Activated T-cell treated with anti-CD3 and anti-CD28 coated beads, Interleukin-2, amount 50 U/mL, for 72 hours (primary cell): Measurements from ENCODE around the gene SLIT1. TPM values are rescaled to one million over a fixed set of nuclear protein-coding genes. Genes with fewer than 3 reads are reported as not detected.

Experiments used
- ATAC-seq, 2 donors: fragments of 150-1000 bp; cut with Tn5 transposase; replicated peaks in 1 of 2; 2 replicates each; pipeline ENCODE4 v1.10.0; 2021; ENCODE audit warnings: moderate library complexity in 2 of 2, mild to moderate bottlenecking in 1 of 2
- DNase-seq, 2 donors: peaks; one replicate each; pipeline ENCODE4 v3.0.0; 2021 to 2022; ENCODE audit warnings: mixed read lengths in 1 of 2
- H3K27ac Mint-ChIP-seq: one replicate; pipeline ENCODE4 v1.8.0; 2022; ENCODE audit warnings: mild to moderate bottlenecking, moderate library complexity, mixed read lengths
- H3K27me3 Mint-ChIP-seq: one replicate; pipeline ENCODE4 v1.8.0; 2022; ENCODE audit warnings: low read depth, mixed read lengths
- H3K36me3 Mint-ChIP-seq, 2 donors: one replicate each; pipeline ENCODE4 v1.8.0; 2022; ENCODE audit warnings: mixed read lengths in 2 of 2, mild to moderate bottlenecking in 1 of 2; ENCODE audit not compliant: insufficient read depth in 2 of 2
- H3K4me1 Mint-ChIP-seq: one replicate; pipeline ENCODE4 v1.8.0; 2022; ENCODE audit warnings: low read depth, mixed read lengths
- H3K4me3 Mint-ChIP-seq, 2 donors: one replicate each; pipeline ENCODE4 v1.8.0; 2022; ENCODE audit warnings: mild to moderate bottlenecking in 2 of 2, mixed read lengths in 2 of 2, moderate library complexity in 2 of 2
- H3K9me3 Mint-ChIP-seq, 2 donors: one replicate each; pipeline ENCODE4 v1.8.0; 2022; ENCODE audit warnings: mixed read lengths in 2 of 2
- total RNA-seq, 2 donors: library from RNA; stranded (reverse); gene quantifications; one replicate each; pipeline ENCODE4 v1.2.3, GENCODE V29; 2022

The SLIT1 gene
- total RNA-seq, 2 donors from 2014 or later = 0.65 to 1.3 TPM

DNA sequence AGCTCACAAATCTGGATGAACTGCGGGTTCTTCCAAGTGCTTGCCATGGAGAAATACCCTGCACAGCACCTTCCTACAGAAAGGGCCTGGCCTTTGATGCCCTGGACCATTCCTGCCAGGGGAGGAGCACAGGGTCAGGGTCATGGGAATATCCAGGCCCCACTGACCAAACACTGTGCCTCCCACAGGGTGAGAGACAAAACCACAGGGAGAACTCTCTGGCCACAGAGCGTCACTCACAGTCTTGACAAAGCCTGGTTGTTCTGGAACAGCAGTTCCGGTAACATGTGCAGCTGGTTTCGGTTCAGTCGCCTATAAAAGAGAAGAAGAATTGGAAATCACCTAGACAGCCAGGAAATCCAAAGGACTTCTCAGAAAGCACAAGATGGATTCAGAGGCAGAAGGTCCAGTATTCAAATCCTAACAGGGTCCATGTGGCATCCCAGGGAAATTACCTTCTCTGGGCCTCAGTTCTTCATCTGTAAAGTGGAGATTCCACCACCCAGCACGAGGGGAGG lies 28.1 kb downstream of the SLIT1 start:
- DNase-seq = no peak
- no peak for ATAC-seq
- H3K36me3 Mint-ChIP-seq = no peaks in the 10 kb centered on the region
- H3K27ac Mint-ChIP-seq = no peak overlapping the region
- H3K4me1 Mint-ChIP-seq = no peaks in the 10 kb centered on the region
- H3K9me3 Mint-ChIP-seq = no peaks in the 10 kb centered on the region
- no peaks in the 10 kb centered on the region for H3K27me3 Mint-ChIP-seq
- no peak overlapping the region for H3K4me3 Mint-ChIP-seq

DNA sequence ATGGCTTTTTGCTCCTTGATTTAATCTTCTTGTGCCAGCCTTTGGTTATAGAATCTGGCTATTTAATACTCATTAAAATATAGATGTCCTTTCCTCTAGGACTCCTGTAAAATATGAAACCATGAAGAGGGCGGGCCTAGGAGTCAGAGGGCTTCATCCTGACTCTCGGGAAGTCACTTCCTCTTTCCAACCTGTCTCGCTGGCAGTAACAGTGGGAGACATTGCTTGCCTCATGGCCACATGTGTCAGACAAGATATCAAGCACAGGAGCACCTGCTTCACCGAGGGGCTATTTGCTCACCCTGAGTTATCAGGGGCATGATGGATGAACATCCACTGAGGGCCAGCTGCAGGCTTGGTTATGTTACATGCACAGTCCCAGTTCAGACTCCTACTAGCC lies 31.0 kb downstream of the SLIT1 start:
- no peaks in the 10 kb centered on the region for H3K4me1 Mint-ChIP-seq
- no peaks in the 10 kb centered on the region for H3K9me3 Mint-ChIP-seq
- H3K27me3 Mint-ChIP-seq = no peaks in the 10 kb centered on the region
- no peaks in the 10 kb centered on the region for H3K36me3 Mint-ChIP-seq
- DNase-seq = no peak
- no peak overlapping the region for H3K4me3 Mint-ChIP-seq
- ATAC-seq = no peak
- H3K27ac Mint-ChIP-seq = no peak overlapping the region

DNA sequence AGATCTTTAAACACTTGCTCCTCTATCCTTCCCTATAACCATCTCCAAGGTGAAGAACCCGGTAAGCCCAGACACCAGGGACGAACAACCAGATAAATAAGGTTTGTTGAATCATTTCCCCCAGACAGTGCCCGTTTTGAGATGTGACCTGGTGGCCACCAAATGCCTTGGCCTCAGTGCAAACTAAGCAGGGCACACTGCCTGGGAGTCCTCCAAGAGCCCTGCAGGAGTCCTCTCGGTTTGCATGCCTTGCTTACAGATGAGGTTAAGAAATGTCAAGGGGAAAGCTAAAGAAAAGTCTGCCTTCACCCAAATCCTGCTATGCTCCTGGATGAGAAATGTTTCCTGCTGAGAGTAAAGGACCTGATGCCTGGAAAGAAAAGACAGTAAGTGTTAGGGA lies 31.6 kb downstream of the SLIT1 start:
- Mint-ChIP-seq H3K27me3 (no peaks in the 10 kb centered on the region), H3K27ac (no peak overlapping the region), H3K36me3 (no peaks in the 10 kb centered on the region), H3K4me1 (no peaks in the 10 kb centered on the region), H3K4me3 (no peak overlapping the region), H3K9me3 (no peaks in the 10 kb centered on the region)
- DNase-seq (no peak), ATAC-seq (no peak)

DNA sequence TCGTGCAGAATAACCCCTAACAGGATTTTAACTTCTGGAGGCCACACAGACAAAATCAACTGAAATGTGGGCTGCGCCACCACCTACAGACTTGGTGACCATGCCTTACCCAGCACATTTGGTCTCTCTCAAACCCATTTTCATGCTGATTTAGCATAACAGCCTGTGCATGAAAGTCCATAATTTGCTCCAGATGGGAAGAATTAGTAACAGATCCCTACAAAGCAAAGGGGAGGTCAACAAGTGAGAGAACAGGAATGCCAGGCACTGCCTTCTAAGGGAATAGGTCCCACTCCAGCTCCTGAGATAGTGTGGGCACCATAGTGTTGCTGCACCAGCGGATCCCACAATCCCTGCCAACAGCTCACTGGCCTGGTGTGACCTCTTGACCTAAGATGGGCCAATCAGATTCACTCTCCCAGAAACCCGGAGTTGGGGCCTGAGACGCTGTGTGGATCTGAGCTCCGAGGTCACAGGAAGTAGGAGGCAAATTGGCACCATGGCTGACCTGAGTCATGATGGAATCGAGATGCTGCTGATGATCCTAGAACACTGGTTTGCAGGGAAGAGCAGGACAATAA lies 32.4 kb downstream of the SLIT1 start:
- H3K36me3 Mint-ChIP-seq = no peaks in the 10 kb centered on the region
- no peaks in the 10 kb centered on the region for H3K9me3 Mint-ChIP-seq
- no peaks in the 10 kb centered on the region for H3K27me3 Mint-ChIP-seq
- DNase-seq (no peak), ATAC-seq (no peak)
- no peaks in the 10 kb centered on the region for H3K4me1 Mint-ChIP-seq
- no peak overlapping the region for H3K4me3 Mint-ChIP-seq
- H3K27ac Mint-ChIP-seq = no peak overlapping the region

DNA sequence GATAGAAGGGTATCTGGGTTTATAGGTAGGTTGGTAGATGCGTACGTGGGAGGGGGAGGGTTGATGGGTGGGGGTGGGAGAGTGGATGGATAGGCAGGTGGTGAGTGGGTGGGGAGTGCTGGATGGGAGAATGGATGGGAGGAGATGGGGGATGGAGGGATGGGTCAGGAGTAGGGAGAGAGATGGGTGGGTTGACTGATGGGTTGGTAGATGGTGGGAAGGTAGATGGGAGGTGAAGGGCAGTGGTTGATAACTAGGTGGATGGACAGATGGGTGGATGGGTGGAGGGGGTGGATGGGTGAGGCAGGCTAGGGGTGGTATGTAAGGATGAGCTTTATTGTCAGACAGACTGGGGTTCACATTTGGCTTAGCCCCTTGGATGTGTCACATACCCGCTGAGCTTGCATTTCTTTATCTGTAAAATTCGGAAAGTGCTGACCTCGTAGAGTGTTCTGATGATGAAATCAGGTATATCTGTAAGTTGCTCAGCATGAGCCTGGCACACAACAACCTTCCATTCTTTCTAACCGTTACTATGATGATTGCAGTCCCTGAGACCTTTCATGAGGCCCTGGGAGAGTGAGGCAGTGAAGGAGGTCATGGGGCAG lies 34.3 kb downstream of the SLIT1 start:
- Mint-ChIP-seq H3K9me3 (no peaks in the 10 kb centered on the region), H3K27me3 (no peaks in the 10 kb centered on the region), H3K4me1 (no peaks in the 10 kb centered on the region), H3K27ac (no peak overlapping the region), H3K4me3 (no peak overlapping the region), H3K36me3 (no peaks in the 10 kb centered on the region)
- ATAC-seq (no peak), DNase-seq (no peak)

DNA sequence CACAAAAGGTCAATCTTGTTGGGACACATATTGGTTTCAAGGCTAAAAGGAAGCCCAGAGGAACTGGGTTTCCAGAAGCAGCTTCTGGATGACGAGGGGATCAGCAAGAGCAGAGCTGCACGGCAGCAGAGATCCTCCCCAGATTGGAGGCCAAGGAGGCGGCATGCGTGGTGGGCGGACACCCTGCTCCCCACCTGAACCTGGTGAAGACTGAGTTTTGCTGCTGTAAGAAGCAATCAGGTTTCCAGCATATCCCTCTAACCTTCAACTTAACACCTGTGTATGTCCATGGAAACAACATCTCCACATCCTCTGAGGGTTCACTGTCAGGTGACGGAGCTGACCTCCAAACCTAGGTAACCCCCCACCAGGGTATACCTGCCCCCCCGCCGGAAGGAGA lies 35.1 kb downstream of the SLIT1 start:
- H3K4me3 Mint-ChIP-seq = no peak overlapping the region
- H3K9me3 Mint-ChIP-seq = no peaks in the 10 kb centered on the region
- no peaks in the 10 kb centered on the region for H3K4me1 Mint-ChIP-seq
- no peaks in the 10 kb centered on the region for H3K36me3 Mint-ChIP-seq
- H3K27ac Mint-ChIP-seq = no peak overlapping the region
- H3K27me3 Mint-ChIP-seq = no peaks in the 10 kb centered on the region
- ATAC-seq (no peak), DNase-seq (no peak)

DNA sequence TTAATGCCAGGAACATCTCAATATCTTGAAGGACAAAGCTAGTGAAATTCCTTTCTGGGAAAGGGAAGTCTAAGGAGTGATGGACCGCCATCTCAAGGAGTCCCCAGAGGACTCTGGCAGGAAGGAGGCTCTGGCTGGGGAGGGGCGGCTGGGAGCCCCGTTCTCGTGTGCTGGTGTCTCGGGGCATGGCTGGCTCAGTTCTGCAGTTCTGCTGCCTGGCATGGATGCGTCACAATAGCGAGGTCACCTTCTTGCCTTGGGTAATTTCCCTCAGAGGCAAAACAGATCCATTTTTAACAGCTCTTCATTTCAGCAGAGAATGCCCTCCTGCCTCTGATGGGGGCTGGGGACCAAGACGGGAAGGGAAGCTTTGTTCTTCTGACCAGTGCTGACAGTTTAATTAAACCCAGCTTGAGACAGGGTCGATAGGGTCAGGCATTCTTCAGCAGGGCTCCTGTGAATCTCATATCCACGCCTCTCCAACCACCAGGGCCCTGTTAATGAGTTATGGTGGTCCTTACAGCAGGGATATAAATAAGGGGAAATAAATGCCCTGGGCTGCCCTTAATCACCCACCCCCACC lies 35.7 kb downstream of the SLIT1 start:
- Mint-ChIP-seq H3K27me3 (no peaks in the 10 kb centered on the region), H3K4me3 (no peak overlapping the region), H3K9me3 (no peaks in the 10 kb centered on the region), H3K4me1 (no peaks in the 10 kb centered on the region), H3K36me3 (no peaks in the 10 kb centered on the region), H3K27ac (no peak overlapping the region)
- DNase-seq (no peak), ATAC-seq (no peak)

DNA sequence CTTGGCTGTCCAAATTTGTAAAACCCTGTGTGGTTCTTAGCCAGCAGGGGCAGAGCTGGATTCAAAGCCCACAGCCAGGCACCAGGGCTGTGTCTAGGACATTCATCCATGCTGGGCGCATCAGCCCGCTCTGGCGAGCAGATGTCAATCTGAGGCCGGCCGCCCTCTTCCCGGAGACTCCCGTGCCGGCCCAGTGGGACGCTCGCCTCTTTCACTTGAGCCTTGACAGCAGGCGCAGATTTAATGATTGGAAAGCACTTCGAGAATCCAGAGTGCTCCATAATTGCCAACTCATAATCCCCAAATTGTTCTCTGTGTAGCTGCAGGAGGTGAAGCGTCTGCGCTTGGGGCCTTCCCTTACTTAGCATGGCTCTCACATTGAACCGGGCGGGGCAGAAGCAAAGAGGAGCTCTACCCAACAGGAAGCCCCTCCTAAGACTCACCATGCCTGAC lies 36.7 kb downstream of the SLIT1 start:
- peaks cover 4% of the 10 kb centered on the region for H3K27me3 Mint-ChIP-seq
- H3K36me3 Mint-ChIP-seq = no peaks in the 10 kb centered on the region

DNA sequence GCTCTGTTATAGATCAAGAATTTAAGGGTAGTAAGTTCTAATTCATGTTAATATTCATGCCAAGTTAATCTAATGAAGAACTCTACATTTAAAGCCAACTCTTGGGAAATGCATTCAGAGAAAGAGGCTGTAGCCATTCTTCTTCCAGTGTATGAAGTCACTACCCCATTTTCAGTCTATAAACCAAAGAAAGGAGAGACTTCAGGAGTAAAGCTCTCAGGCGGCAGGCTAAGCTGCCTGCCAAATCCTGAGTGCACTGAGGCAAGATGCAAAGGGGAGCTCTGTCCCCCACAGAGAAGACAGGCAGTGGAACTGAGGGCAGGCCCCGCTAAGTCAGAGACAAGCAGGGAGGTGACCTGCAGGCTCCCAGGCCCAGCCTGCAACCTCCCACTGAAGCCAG lies 41.5 kb downstream of the SLIT1 start:
- H3K36me3 Mint-ChIP-seq = no peaks in the 10 kb centered on the region
- no peak for DNase-seq
- H3K27me3 Mint-ChIP-seq = peaks cover 28% of the 10 kb centered on the region
- H3K4me1 Mint-ChIP-seq = no peaks in the 10 kb centered on the region
- H3K4me3 Mint-ChIP-seq = no peak overlapping the region
- H3K9me3 Mint-ChIP-seq = no peaks in the 10 kb centered on the region
- H3K27ac Mint-ChIP-seq = no peak overlapping the region
- no peak for ATAC-seq

More for the DNA sequence above, 36.7 kb downstream of the SLIT1 start:
- Mint-ChIP-seq H3K27ac (no peak overlapping the region), H3K4me1 (no peaks in the 10 kb centered on the region), H3K4me3 (no peak overlapping the region), H3K9me3 (no peaks in the 10 kb centered on the region)
- DNase-seq (no peak), ATAC-seq (no peak)

DNA sequence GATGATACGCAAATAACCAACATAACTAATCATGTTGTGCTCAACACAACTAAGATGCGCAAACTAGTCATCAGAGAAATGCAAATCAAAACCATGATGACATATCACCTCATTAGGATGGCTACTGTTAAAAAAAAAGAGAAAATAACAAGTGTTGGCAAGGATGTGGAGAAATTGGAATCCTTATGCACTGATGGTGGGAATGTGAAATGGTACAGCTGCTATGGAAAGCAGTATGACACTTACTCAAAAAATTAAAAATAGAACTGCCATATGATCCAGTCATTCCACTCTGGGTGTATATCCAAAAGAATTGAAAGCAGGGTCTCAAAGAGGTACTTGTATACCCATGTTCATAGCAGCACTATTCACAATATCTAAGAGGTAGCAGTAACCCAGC lies 42.9 kb downstream of the SLIT1 start:
- ATAC-seq (no peak), DNase-seq (no peak)
- Mint-ChIP-seq H3K27ac (no peak overlapping the region), H3K4me3 (no peak overlapping the region), H3K27me3 (peaks cover 28% of the 10 kb centered on the region), H3K9me3 (no peaks in the 10 kb centered on the region), H3K36me3 (no peaks in the 10 kb centered on the region), H3K4me1 (no peaks in the 10 kb centered on the region)

DNA sequence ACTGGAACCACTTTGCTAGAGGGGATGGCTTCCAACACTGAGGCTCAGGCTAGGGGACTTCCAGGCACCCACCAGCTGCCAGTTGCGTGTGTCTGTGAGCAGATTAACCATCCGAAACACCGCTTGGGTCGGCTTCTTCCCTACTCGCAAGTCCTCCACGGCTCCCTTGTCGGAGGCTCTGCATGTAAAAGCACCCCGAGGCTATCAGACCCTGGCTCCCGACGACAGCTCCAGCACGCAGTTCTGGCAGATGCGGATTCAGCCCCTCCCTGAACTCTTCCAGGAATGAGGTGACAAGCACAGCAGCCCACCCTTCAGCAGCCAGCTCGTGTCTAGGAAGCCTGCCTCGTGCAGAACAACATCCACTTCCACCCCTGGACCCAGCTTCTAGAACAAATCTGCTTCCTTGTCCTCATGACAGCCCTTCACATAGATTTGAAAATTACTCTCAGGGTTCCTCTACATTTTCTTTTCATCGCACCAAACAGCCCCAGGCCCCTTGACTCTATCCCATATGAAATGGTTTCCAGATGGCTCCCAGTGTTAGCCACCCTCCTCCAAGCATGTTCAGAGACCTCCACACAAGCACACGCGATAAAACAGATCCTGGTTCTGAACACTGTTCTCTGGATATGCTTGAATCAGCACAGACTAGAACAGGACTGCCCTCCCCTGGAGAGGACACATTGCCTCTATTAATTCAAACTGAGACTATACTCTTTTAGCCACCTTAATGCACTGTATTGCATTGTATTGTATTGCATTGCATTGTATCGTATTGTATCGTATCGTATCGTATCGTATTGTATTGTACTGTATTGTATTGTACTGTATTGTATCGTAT lies 44.6 kb downstream of the SLIT1 start:
- Mint-ChIP-seq H3K36me3 (no peaks in the 10 kb centered on the region), H3K27me3 (peaks cover 28% of the 10 kb centered on the region), H3K4me1 (no peaks in the 10 kb centered on the region), H3K9me3 (no peaks in the 10 kb centered on the region), H3K4me3 (no peak overlapping the region), H3K27ac (no peak overlapping the region)
- DNase-seq = no peak
- ATAC-seq = no peak

DNA sequence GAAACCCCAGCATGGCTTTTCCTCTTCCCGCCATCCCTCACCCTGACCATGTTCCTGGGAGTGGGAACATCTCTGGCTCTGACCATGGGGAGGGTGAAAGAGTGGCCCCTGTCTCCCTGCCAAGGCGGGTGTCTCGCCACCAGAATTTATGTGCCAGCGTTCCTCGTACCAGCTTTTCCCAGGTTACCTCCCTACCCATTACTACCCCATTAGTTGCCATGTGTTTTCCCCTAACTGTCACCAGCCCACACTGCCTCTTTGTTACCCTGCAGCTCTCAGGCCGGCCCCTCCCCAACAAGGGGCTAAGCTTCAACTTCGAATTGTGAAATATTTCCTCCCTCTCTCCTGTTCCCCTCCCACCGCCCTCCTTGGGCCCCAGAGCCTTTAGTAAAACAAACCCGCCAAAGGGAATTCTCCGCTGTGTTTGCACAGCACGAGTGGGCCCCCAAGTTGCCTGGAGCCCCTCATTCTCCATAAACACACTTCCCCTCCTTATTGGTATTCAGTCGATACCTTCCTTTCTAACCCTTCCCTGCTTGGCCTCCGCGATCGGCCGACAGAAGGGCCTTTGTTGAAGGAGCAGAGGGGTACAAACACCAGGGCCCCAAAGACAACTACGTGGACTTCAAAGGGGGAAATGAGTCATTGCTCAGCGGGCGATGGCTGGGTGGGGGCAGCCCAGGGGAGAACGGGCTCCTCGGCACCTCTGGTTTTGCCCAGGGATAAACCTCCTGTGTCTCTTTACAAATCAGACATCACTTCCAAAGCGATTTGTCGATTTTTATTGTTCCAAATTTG lies 45.5 kb downstream of the SLIT1 start:
- DNase-seq = no peak
- no peak for ATAC-seq
- H3K27ac Mint-ChIP-seq = no peak overlapping the region
- H3K27me3 Mint-ChIP-seq = peaks cover 28% of the 10 kb centered on the region
- no peaks in the 10 kb centered on the region for H3K9me3 Mint-ChIP-seq
- no peak overlapping the region for H3K4me3 Mint-ChIP-seq
- no peaks in the 10 kb centered on the region for H3K36me3 Mint-ChIP-seq
- no peaks in the 10 kb centered on the region for H3K4me1 Mint-ChIP-seq
